Upper lobe of left lung (tissue), 4 donors: Measurements from ENCODE around the gene IMPACT.

ENCODE experiments used
- POLR2A ChIP-seq, 4 donors: fragments of 450-650 bp; IDR thresholded peaks; one replicate each; pipeline ENCODE4 v1.5.1; 2016 to 2017; ENCODE audit warnings: antibody characterized with exemption in 4 of 4, mild to moderate bottlenecking in 2 of 4
- POLR2AphosphoS5 ChIP-seq, 2 donors: sonication (generic); formaldehyde crosslinking; IDR thresholded peaks; one replicate each; pipeline ENCODE4 v1.5.1; 2017; ENCODE audit warnings: antibody characterized with exemption in 2 of 2

DNA sequence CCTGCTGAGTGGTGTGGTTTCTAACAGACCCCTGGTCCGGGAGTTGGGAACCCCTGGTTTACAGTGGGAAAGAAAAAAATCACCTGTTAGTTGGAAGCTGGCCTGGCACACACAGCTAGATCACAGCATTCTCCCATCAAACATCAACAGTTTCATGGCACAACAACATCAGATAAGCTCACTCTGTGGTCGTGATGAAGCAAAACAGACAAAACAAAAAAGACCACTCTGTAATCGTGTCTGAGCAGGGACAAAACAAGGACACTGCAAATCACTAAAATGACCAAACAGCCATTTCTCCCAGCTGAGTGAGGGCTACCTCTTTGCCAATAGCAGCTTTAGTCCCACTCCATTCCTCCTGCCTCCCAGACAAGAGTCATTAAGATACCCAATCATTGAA lies 9.0 kb upstream of the IMPACT start:
- TF ChIP-seq POLR2A (IDR thresholded peaks at IDR 0.05) (no peak), POLR2AphosphoS5 (IDR thresholded peaks at IDR 0.05) (no peak)
